Measurements from ENCODE around the gene OR5J2. TPM values are rescaled to one million over a fixed set of nuclear protein-coding genes. Genes with fewer than 3 reads are reported as not detected.

OR5J2 gene
- total RNA-seq: not detected in 2 replicates

GRCh38 chr11:56176318-56176717, at the start of gene OR5J2:
TSS of gene OR5J2 (plus strand) at chr11:56176618. CDS start at chr11:56176618, 0 bp downstream.

GRCh38 chr11:56140151-56140661, 36.2 kb upstream of the OR5J2 start, which contains the start of gene OR8J3:
TSS of gene OR8J3 (minus strand) at chr11:56140201. CDS start at chr11:56137718, 2,483 bp downstream.

GRCh38 chr11:56160217-56160616, 16.2 kb upstream of the OR5J2 start, which contains the start of gene OR8K5:
TSS of gene OR8K5 (minus strand) at chr11:56160317. CDS start at chr11:56160317, 0 bp downstream.

Other genes starting within 250 kb of the OR5J2 start
- gene OR5I1, start 240.2 kb upstream of the OR5J2 start, total RNA-seq: not detected in 2 replicates
- gene OR10AG1, start 206.7 kb upstream of the OR5J2 start, total RNA-seq: not detected in 2 replicates
- not detected in 2 replicates for gene OR5F1, start 182.0 kb upstream of the OR5J2 start, total RNA-seq
- gene OR5AS1, start 149.0 kb upstream of the OR5J2 start, total RNA-seq: not detected in 2 replicates
- gene OR8I2, start 83.3 kb upstream of the OR5J2 start, total RNA-seq: not detected in 2 replicates
- not detected in 2 replicates for gene OR8H2, start 72.9 kb upstream of the OR5J2 start, total RNA-seq
- gene OR8H3, start 54.2 kb upstream of the OR5J2 start, total RNA-seq: not detected in 2 replicates
- not detected in 2 replicates for gene OR8J3, start 36.4 kb upstream of the OR5J2 start, total RNA-seq
- not detected in 2 replicates for gene OR8K5, start 16.3 kb upstream of the OR5J2 start, total RNA-seq
- gene OR5T2, start 57.6 kb downstream of the OR5J2 start, total RNA-seq: not detected in 2 replicates
- gene OR5T3, start 75.6 kb downstream of the OR5J2 start, total RNA-seq: not detected in 2 replicates
- not detected in 2 replicates for gene OR5T1, start 97.5 kb downstream of the OR5J2 start, total RNA-seq
- gene OR8H1, start 115.6 kb downstream of the OR5J2 start, total RNA-seq: not detected in 2 replicates
- gene OR8K3, start 138.5 kb downstream of the OR5J2 start, total RNA-seq: not detected in 2 replicates
- gene OR8K1, start 169.4 kb downstream of the OR5J2 start, total RNA-seq: not detected in 2 replicates
- gene OR8J1, start 177.7 kb downstream of the OR5J2 start, total RNA-seq: not detected in 2 replicates
- gene OR8U1, start 199.0 kb downstream of the OR5J2 start, total RNA-seq: not detected in 2 replicates
- not detected in 2 replicates for gene OR5AL1, start 236.1 kb downstream of the OR5J2 start, total RNA-seq